ENCODE data around the gene TPTE2.
"Not testable (repeated sequence)": the region's sequence is repeated elsewhere in the genome, so short reads cannot be mapped to it uniquely, and the experiment has no call there.

DNA sequence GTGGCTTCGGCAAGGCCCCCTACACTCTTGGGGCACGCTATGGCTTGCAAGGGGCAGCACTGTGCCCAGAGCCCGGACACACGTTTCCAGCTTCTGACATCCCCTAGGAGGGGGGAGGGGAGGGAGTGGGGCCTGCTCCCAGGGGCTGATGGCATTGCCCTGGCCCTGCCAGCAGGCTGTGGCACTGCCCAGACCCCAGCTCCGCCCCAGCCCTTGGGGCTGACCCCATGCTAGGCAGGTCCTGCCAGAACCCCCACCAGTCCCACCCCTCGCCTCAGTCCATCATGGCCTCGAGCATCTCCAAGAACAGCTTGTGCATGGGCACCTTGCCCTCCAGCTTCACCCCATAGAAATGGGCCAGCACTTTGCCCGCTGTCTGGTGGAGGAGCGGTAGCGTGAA lies 1.6 kb downstream of the TPTE2 start:
- TF ChIP-seq, protein P1, sequence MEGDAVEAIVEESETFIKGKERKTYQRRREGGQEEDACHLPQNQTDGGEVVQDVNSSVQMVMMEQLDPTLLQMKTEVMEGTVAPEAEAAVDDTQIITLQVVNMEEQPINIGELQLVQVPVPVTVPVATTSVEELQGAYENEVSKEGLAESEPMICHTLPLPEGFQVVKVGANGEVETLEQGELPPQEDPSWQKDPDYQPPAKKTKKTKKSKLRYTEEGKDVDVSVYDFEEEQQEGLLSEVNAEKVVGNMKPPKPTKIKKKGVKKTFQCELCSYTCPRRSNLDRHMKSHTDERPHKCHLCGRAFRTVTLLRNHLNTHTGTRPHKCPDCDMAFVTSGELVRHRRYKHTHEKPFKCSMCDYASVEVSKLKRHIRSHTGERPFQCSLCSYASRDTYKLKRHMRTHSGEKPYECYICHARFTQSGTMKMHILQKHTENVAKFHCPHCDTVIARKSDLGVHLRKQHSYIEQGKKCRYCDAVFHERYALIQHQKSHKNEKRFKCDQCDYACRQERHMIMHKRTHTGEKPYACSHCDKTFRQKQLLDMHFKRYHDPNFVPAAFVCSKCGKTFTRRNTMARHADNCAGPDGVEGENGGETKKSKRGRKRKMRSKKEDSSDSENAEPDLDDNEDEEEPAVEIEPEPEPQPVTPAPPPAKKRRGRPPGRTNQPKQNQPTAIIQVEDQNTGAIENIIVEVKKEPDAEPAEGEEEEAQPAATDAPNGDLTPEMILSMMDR (IDR thresholded peaks at IDR 0.05; ENCODE audit: borderline replicate concordance, extremely low read depth, low read length, poor library complexity, severe bottlenecking) = not testable (repeated sequence)
- TF ChIP-seq EZH2 (IDR thresholded peaks at IDR 0.05; ENCODE audit: borderline replicate concordance, low read depth, low read length, severe bottlenecking) = not testable (repeated sequence)
